Liver (tissue), 9 donors: Measurements from ENCODE around the gene NRG3. TPM values are rescaled to one million over a fixed set of nuclear protein-coding genes. Genes with fewer than 3 reads are reported as not detected.

ENCODE experiments used
- DNase-seq: peaks from one replicate; pipeline ENCODE4 v3.0.0-alpha.2; 2017; ENCODE audit warnings: low spot score
- H3K27ac ChIP-seq, 2 donors: one replicate each; pipeline ENCODE4 v1.7.0; 2013; ENCODE audit warnings: inconsistent platforms in 2 of 2, low read length in 2 of 2, control low read depth in 1 of 2, low read depth in 1 of 2, mild to moderate bottlenecking in 1 of 2
- H3K27me3 ChIP-seq, 4 donors: one replicate each; pipeline versions ENCODE4 v1.6.1 to v1.7.0; 2013; ENCODE audit warnings: low read length in 3 of 4, inconsistent platforms in 1 of 4, mild to moderate bottlenecking in 1 of 4, moderate library complexity in 1 of 4; ENCODE audit not compliant: control insufficient read depth in 4 of 4, insufficient read depth in 4 of 4
- H3K36me3 ChIP-seq, 4 donors: one replicate each; pipeline versions ENCODE4 v1.6.1 to v1.7.0; 2013; ENCODE audit warnings: low read length in 3 of 4, mild to moderate bottlenecking in 3 of 4, low read depth in 1 of 4, moderate library complexity in 1 of 4; ENCODE audit not compliant: control insufficient read depth in 4 of 4, insufficient read depth in 3 of 4
- H3K4me1 ChIP-seq, 4 donors: one replicate each; pipeline versions ENCODE4 v1.6.1 to v1.7.0; 2013; ENCODE audit warnings: low read length in 3 of 4, mild to moderate bottlenecking in 3 of 4, moderate library complexity in 1 of 4; ENCODE audit not compliant: control insufficient read depth in 4 of 4, insufficient read depth in 4 of 4
- H3K4me3 ChIP-seq, 3 donors: one replicate each; pipeline versions ENCODE4 v1.6.1 to v1.7.0; 2013; ENCODE audit warnings: low read length in 3 of 3, control low read depth in 1 of 3, low read depth in 1 of 3, mild to moderate bottlenecking in 1 of 3
- H3K9ac ChIP-seq, 2 donors: one replicate each; pipeline ENCODE4 v1.7.0; 2013; ENCODE audit warnings: low read length in 2 of 2, mild to moderate bottlenecking in 2 of 2, moderate library complexity in 2 of 2, control low read depth in 1 of 2, low read depth in 1 of 2
- H3K9me3 ChIP-seq, 4 donors: one replicate each; pipeline versions ENCODE4 v1.6.1 to v1.7.0; 2013; ENCODE audit warnings: low read length in 3 of 4; ENCODE audit not compliant: control insufficient read depth in 4 of 4
- CTCF ChIP-seq: fragments of 150-350 bp; IDR thresholded peaks from 2 replicates; pipeline ENCODE4 v1.5.1; 2017; ENCODE audit warnings: improper control_type of control experiment, low read depth, low read length; ENCODE audit not compliant: missing input control
- EGR1 ChIP-seq, 2 donors: IDR thresholded peaks; 2 replicates each; pipeline ENCODE4 v1.6.1; 2016 to 2018; ENCODE audit warnings: antibody characterized with exemption in 2 of 2, low read depth in 2 of 2
- FOXA1 ChIP-seq: IDR thresholded peaks from 2 replicates; pipeline ENCODE4 v1.6.1; 2016; ENCODE audit warnings: antibody characterized with exemption
- FOXA2 ChIP-seq: IDR thresholded peaks from 2 replicates; pipeline ENCODE4 v1.6.1; 2016; ENCODE audit warnings: antibody characterized with exemption
- GABPA ChIP-seq, 2 donors: IDR thresholded peaks in 1 of 2; conservative IDR thresholded peaks in 1 of 2; 2 replicates each; pipeline ENCODE4 v1.6.1; 2016; ENCODE audit warnings: antibody characterized with exemption in 2 of 2, mild to moderate bottlenecking in 1 of 2, moderate library complexity in 1 of 2
- HNF4A ChIP-seq, 2 donors: conservative IDR thresholded peaks; 2 replicates each; pipeline ENCODE4 v1.6.1; 2016; ENCODE audit warnings: antibody characterized with exemption in 2 of 2, mild to moderate bottlenecking in 2 of 2
- HNF4G ChIP-seq: IDR thresholded peaks from 2 replicates; pipeline ENCODE4 v1.6.1; 2016; ENCODE audit warnings: antibody characterized with exemption
- JUND ChIP-seq, 2 donors: IDR thresholded peaks; 2 replicates each; pipeline ENCODE4 v1.6.1; 2016; ENCODE audit warnings: antibody characterized with exemption in 2 of 2
- NR2F2 ChIP-seq: IDR thresholded peaks from 2 replicates; pipeline ENCODE4 v1.6.1; 2016; ENCODE audit warnings: antibody characterized with exemption
- RAD21 ChIP-seq, 2 donors: IDR thresholded peaks; 2 replicates each; pipeline ENCODE4 v1.6.1; 2016; ENCODE audit warnings: antibody characterized with exemption in 2 of 2, mild to moderate bottlenecking in 2 of 2
- REST ChIP-seq: IDR thresholded peaks from 2 replicates; pipeline ENCODE4 v1.6.1; 2016; ENCODE audit warnings: antibody characterized with exemption, mild to moderate bottlenecking
- RXRA ChIP-seq, 2 donors: IDR thresholded peaks; 2 replicates each; pipeline ENCODE4 v1.6.1; 2017 to 2018; ENCODE audit warnings: antibody characterized with exemption in 2 of 2, mild to moderate bottlenecking in 1 of 2
- SP1 ChIP-seq: IDR thresholded peaks from 2 replicates; pipeline ENCODE4 v1.6.1; 2018; ENCODE audit warnings: antibody characterized with exemption, mild to moderate bottlenecking
- TAF1 ChIP-seq: conservative IDR thresholded peaks from 2 replicates; pipeline ENCODE4 v1.6.1; 2016; ENCODE audit warnings: antibody characterized with exemption, mild to moderate bottlenecking
- YY1 ChIP-seq: IDR thresholded peaks from 2 replicates; pipeline ENCODE4 v1.6.1; 2016; ENCODE audit warnings: antibody characterized with exemption, mild to moderate bottlenecking
- WGBS: extraction: QIAGEN DNeasy Blood & Tissue Kit; methylation state at CpG from one replicate; pipeline ENCODE4 v1.1.7; 2013; 5-methylcytosine and 5-hydroxymethylcytosine counted together
- polyA plus RNA-seq, 2 donors: library from polyadenylated mRNA; stranded (reverse) in 1 of 2; unstranded in 1 of 2; fragments of 200-250 nt in 1 of 2; fragments of >200 nt in 1 of 2; fragmentation: Nextera tagmentation in 1 of 2; extraction: Ambion mirVana in 1 of 2; gene quantifications; one replicate each; pipeline versions ENCODE4 v1.2.1 to v1.2.3, GENCODE V29; 2013 to 2015
- total RNA-seq, 2 donors: library from RNA; depleted of rRNA; stranded (reverse); fragments of >200 nt; gene quantifications; one replicate each; pipeline ENCODE4 v1.2.3, GENCODE V29; 2014
- TF ChIP-seq, protein P1 (sequence below): IDR thresholded peaks from 2 replicates; pipeline ENCODE4 v1.6.1; 2016; ENCODE audit warnings: antibody characterized with exemption
- TF ChIP-seq, protein P2 (sequence below): IDR thresholded peaks from 2 replicates; pipeline ENCODE4 v1.6.1; 2016; ENCODE audit warnings: antibody characterized with exemption
- TF ChIP-seq, protein P3 (sequence below): IDR thresholded peaks from 2 replicates; pipeline ENCODE4 v1.6.1; 2016; ENCODE audit warnings: antibody characterized with exemption
- donor health status: healthy.
- donor health status: healthy.
- donor health status: healthy.
- donor health status: healthy.
- donor health status: healthy.

Gene NRG3
- total and polyA plus RNA-seq, 4 donors = 0.24 to 3.7 (median 0.38) TPM

DNA sequence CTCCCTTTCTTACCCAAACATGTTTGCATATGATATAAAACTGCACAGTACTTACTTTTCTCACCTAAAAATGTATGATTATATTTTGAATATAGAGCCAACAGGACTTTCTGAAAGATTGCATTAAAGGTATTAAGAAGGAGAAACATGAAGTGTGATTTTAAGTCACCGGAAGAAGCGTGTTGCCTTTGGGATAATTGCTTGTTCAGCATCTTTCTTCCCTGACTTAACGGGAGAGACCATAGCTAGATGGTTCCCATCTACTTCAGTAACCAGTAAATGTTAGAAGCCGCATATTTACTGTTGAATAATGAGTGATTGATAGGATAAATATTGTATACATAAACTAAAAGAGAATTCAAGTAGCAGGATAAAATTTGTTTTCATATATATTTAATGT, 197.1 kb downstream of the NRG3 start:
- H3K36me3 ChIP-seq = no peaks in the 10 kb centered on the region
- 77% methylated on average over 4 of the region's 4 CpGs for whole genome bisulfite sequencing

More for the DNA sequence above, 197.1 kb downstream of the NRG3 start:
- Histone ChIP-seq H3K4me3 (no peak overlapping the region), H3K27ac (no peak overlapping the region), H3K27me3 (no peaks in the 10 kb centered on the region), H3K9me3 (no peaks in the 10 kb centered on the region), H3K9ac (no peak overlapping the region), H3K4me1 (no peaks in the 10 kb centered on the region)
- TF ChIP-seq, protein P1, sequence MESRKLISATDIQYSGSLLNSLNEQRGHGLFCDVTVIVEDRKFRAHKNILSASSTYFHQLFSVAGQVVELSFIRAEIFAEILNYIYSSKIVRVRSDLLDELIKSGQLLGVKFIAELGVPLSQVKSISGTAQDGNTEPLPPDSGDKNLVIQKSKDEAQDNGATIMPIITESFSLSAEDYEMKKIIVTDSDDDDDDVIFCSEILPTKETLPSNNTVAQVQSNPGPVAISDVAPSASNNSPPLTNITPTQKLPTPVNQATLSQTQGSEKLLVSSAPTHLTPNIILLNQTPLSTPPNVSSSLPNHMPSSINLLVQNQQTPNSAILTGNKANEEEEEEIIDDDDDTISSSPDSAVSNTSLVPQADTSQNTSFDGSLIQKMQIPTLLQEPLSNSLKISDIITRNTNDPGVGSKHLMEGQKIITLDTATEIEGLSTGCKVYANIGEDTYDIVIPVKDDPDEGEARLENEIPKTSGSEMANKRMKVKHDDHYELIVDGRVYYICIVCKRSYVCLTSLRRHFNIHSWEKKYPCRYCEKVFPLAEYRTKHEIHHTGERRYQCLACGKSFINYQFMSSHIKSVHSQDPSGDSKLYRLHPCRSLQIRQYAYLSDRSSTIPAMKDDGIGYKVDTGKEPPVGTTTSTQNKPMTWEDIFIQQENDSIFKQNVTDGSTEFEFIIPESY = no peak
- TF ChIP-seq RAD21 (IDR thresholded peaks at IDR 0.05) (no peak), HNF4G (no peak), FOXA2 (no peak), CTCF (no peak), FOXA1 (no peak), RXRA (IDR thresholded peaks at IDR 0.05) (no peak), EGR1 (IDR thresholded peaks at IDR 0.05; ENCODE audit: low read depth in 2 of 2) (no peak), GABPA (IDR thresholded peaks at IDR 0.05 in 1 of 2, conservative IDR thresholded peaks at IDR 0.05 in 1 of 2) (no peak), JUND (IDR thresholded peaks at IDR 0.05) (no peak), REST (no peak), TAF1 (no peak), YY1 (no peak), HNF4A (conservative IDR thresholded peaks at IDR 0.05) (no peak), SP1 (no peak), NR2F2 (no peak)
- TF ChIP-seq, protein P2, sequence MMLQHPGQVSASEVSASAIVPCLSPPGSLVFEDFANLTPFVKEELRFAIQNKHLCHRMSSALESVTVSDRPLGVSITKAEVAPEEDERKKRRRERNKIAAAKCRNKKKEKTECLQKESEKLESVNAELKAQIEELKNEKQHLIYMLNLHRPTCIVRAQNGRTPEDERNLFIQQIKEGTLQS = no peak
- TF ChIP-seq, protein P3, sequence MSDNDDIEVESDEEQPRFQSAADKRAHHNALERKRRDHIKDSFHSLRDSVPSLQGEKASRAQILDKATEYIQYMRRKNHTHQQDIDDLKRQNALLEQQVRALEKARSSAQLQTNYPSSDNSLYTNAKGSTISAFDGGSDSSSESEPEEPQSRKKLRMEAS = no peak
- no peak for DNase-seq
